Measurements from ENCODE around the gene POLK.
"Not testable (repeated sequence)": the region's sequence is repeated elsewhere in the genome, so short reads cannot be mapped to it uniquely, and the experiment has no call there.

The POLK gene

GRCh38 chr5:75471193-75471592 is 40.5 kb upstream of the POLK start:
- in situ Hi-C loops (cut with MboI; ENCODE audit: low pct_unique_long_range_greater_than_20kb, low sequenced_read_pairs, unreplicated experiment): no loop called here
- DNase-seq (ENCODE audit: low spot score): no peak
- TF ChIP-seq CTCF (IDR thresholded peaks at IDR 0.05; ENCODE audit: extremely low read depth, insufficient read depth, missing control alignments): no peak

DNA sequence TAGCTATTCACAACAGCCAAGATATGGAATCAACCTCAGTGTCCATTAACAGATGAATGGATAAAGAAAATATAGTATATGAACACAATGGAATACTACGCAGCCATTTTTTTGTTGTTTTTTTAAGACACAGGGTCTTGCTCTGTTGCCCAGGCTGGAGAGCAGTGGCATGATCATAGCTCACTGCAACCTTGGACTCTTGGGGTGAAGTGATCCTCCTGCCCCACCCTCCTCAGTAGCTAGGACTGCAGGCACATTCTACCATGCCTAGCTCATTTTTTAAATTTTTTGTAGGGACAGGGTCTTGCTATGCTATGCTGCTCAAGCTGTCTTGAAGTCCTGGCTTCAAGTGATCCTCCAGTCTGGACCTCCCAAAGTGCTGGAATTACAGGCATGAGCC is 38.7 kb upstream of the POLK start:
- TF ChIP-seq CTCF (IDR thresholded peaks at IDR 0.05; ENCODE audit: extremely low read depth, insufficient read depth, missing control alignments): no peak
- in situ Hi-C loops (cut with MboI; ENCODE audit: low pct_unique_long_range_greater_than_20kb, low sequenced_read_pairs, unreplicated experiment): no loop called here
- DNase-seq (ENCODE audit: low spot score): no peak

- no peak for TF ChIP-seq CTCF (IDR thresholded peaks at IDR 0.05; ENCODE audit: extremely low read depth, insufficient read depth, missing control alignments)
- in situ Hi-C loops (cut with MboI; ENCODE audit: low pct_unique_long_range_greater_than_20kb, low sequenced_read_pairs, unreplicated experiment): no loop called here
- DNase-seq (ENCODE audit: low spot score): no peak
Measured at GRCh38 chr5:75473463-75473862, 38.2 kb upstream of the POLK start.

GRCh38 chr5:75475364-75475763 is 36.3 kb upstream of the POLK start:
- in situ Hi-C loops (cut with MboI; ENCODE audit: low pct_unique_long_range_greater_than_20kb, low sequenced_read_pairs, unreplicated experiment): no loop called here
- no peak for DNase-seq (ENCODE audit: low spot score)
- no peak for TF ChIP-seq CTCF (IDR thresholded peaks at IDR 0.05; ENCODE audit: extremely low read depth, insufficient read depth, missing control alignments)

DNA sequence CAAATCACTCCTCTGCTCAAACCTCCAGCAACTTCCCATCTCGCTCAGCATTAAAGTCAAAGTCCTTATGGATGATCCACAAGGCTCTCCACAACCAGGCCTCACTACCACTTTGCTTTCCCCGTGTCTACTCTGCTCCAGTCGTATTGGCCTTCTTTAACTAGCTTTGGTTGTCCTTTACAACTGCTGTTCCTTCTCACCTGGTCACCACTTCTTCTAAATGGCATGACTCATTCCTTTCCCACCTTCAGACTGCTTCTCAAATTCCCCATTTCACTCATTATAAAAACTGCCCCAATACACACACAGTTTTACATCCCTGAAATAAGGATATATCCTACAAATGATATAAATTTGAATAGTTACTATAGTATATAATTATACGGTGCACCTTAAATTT is 30.7 kb upstream of the POLK start:
- in situ Hi-C loops (cut with MboI; ENCODE audit: low pct_unique_long_range_greater_than_20kb, low sequenced_read_pairs, unreplicated experiment): no loop called here
- DNase-seq (ENCODE audit: low spot score): no peak
- no peak for TF ChIP-seq CTCF (IDR thresholded peaks at IDR 0.05; ENCODE audit: extremely low read depth, insufficient read depth, missing control alignments)

GRCh38 chr5:75482482-75482881 is 29.2 kb upstream of the POLK start:
- TF ChIP-seq CTCF (IDR thresholded peaks at IDR 0.05; ENCODE audit: extremely low read depth, insufficient read depth, missing control alignments): no peak
- DNase-seq (ENCODE audit: low spot score): no peak
- in situ Hi-C loops (cut with MboI; ENCODE audit: low pct_unique_long_range_greater_than_20kb, low sequenced_read_pairs, unreplicated experiment): no loop called here

GRCh38 chr5:75484605-75485004 is 27.1 kb upstream of the POLK start:
- DNase-seq (ENCODE audit: low spot score): no peak
- TF ChIP-seq CTCF (IDR thresholded peaks at IDR 0.05; ENCODE audit: extremely low read depth, insufficient read depth, missing control alignments): no peak
- in situ Hi-C loops (cut with MboI; ENCODE audit: low pct_unique_long_range_greater_than_20kb, low sequenced_read_pairs, unreplicated experiment): no loop called here

DNA sequence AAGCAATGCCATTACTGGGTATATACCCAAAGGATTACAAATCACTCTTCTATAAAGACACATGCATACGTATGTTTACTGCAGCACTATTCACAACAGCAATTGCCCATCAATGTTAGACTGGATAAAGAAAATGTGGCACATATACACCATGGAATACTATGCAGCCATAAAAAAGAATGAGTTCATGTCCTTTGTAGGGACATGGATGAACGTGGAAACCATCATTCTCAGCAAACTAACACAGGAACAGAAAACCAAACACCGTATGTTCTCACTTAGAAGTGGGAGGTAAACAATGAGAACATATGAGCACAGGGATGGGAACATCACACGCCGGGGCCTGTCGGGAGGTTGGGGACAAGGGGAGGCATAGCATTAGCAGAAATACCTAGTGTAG is 21.8 kb upstream of the POLK start:
- in situ Hi-C loops (cut with MboI; ENCODE audit: low pct_unique_long_range_greater_than_20kb, low sequenced_read_pairs, unreplicated experiment); DNase-seq (ENCODE audit: low spot score): not testable (repeated sequence)

Measured in GM13977 (cell line).